ENCODE data around the gene TMEM223.
"Not testable (repeated sequence)": the region's sequence is repeated elsewhere in the genome, so short reads cannot be mapped to it uniquely, and the experiment has no call there.

The TMEM223 gene

DNA sequence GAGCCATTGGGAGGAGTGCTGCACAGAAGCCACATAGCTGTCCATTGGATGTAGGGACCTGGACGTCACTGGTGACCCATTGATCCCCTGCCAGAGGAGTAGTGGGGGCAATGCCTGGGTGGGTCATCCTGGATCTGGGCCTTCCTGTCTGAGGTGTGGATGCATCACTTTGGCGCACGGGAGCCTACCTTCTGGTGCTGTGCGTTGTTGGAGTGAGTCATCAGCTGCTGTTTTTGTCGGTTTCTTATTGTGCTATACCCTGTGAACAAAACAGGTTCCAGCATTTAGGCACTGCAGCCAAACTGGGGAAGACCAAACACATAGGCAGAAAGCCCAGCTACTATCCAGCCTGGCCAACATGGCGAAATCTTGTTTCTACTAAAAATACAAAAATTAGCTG is 17.4 kb downstream of the TMEM223 start:
- H3K4me1 ChIP-seq (ENCODE audit: control insufficient read depth, insufficient read depth, low read length), result peaks cover 7% of the 10 kb centered on the region; the same call in 1 of the 2 replicates
- no peak overlapping the region for H3K4me3 ChIP-seq (ENCODE audit: low read depth, low read length)
- H3K27ac ChIP-seq (ENCODE audit: low read depth, low read length), result no peak overlapping the region
- H3K27me3 ChIP-seq (ENCODE audit: control insufficient read depth, insufficient read depth, low read length), result no peaks in the 10 kb centered on the region
- H3K36me3 ChIP-seq (ENCODE audit: control insufficient read depth, insufficient read depth, low read length), result peaks cover 42% of the 10 kb centered on the region
- H3K9me3 ChIP-seq (ENCODE audit: control insufficient read depth, insufficient read depth, low read depth, low read length), result no peaks in the 10 kb centered on the region
- H3K9ac ChIP-seq (ENCODE audit: low read length), result no peak overlapping the region

- Histone ChIP-seq H3K9me3 (ENCODE audit: control insufficient read depth, insufficient read depth, low read depth, low read length) (no peaks in the 10 kb centered on the region), H3K4me3 (ENCODE audit: low read depth, low read length) (peak within 1 kb of the TSS; percentile 76), H3K4me1 (ENCODE audit: control insufficient read depth, insufficient read depth, low read length) (peaks cover 7% of the 10 kb centered on the region; the same call in 1 of the 2 replicates), H3K27me3 (ENCODE audit: control insufficient read depth, insufficient read depth, low read length) (no peaks in the 10 kb centered on the region), H3K27ac (ENCODE audit: low read depth, low read length) (peak within 1 kb of the TSS; percentile 72), H3K36me3 (ENCODE audit: control insufficient read depth, insufficient read depth, low read length) (peaks cover 30% of the 10 kb centered on the region), H3K9ac (ENCODE audit: low read length) (peak within 1 kb of the TSS; percentile 80)
These were observed 20.4 kb downstream of the TMEM223 start, which contains the start of gene TAF6L for GRCh38 chr11:62771144-62772021. TAF6L (plus strand) TSS chr11:62771396; CDS start chr11:62775784, 4,388 bp downstream.

GRCh38 chr11:62770778-62771143 is 21.0 kb downstream of the TMEM223 start:
- Histone ChIP-seq H3K9me3 (ENCODE audit: control insufficient read depth, insufficient read depth, low read depth, low read length) (no peaks in the 10 kb centered on the region), H3K27ac (ENCODE audit: low read depth, low read length) (peak overlapping the region; percentile 72; the same call in 1 of the 2 replicates), H3K36me3 (ENCODE audit: control insufficient read depth, insufficient read depth, low read length) (peaks cover 29% of the 10 kb centered on the region), H3K4me1 (ENCODE audit: control insufficient read depth, insufficient read depth, low read length) (peaks cover 7% of the 10 kb centered on the region; the same call in 1 of the 2 replicates), H3K4me3 (ENCODE audit: low read depth, low read length) (peak overlapping the region; percentile 76), H3K9ac (ENCODE audit: low read length) (peak overlapping the region; percentile 80), H3K27me3 (ENCODE audit: control insufficient read depth, insufficient read depth, low read length) (no peaks in the 10 kb centered on the region)

DNA sequence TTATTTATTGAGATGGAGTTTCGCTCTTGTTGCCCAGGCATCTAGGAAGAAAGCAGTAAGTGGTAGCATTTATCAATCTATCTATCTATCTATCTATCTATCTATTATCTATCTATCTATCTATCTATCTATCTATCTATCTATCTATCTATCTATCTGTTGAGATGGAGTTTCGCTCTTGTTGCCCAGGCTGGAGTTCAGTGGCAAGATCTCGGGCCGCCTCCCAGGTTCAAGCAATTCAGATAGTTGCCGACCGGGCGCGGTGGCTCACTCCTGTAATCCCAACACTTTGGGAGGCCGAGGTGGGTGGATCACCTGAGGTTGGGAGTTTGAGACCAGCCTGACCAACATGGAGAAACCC is 31.0 kb downstream of the TMEM223 start:
- H3K9ac ChIP-seq (ENCODE audit: low read length); H3K27ac ChIP-seq (ENCODE audit: low read depth, low read length); H3K9me3 ChIP-seq (ENCODE audit: control insufficient read depth, insufficient read depth, low read depth, low read length); H3K27me3 ChIP-seq (ENCODE audit: control insufficient read depth, insufficient read depth, low read length): not testable (repeated sequence)
- peak overlapping the region; percentile 39 for H3K4me3 ChIP-seq (ENCODE audit: low read depth, low read length)
- H3K4me1 ChIP-seq (ENCODE audit: control insufficient read depth, insufficient read depth, low read length), result peaks cover 16% of the 10 kb centered on the region
- H3K36me3 ChIP-seq (ENCODE audit: control insufficient read depth, insufficient read depth, low read length), result peaks cover 24% of the 10 kb centered on the region

- H3K27me3 ChIP-seq (ENCODE audit: control insufficient read depth, insufficient read depth, low read length), result no peaks in the 10 kb centered on the region
- peak overlapping the region; percentile 82 for H3K27ac ChIP-seq (ENCODE audit: low read depth, low read length)
- H3K9ac ChIP-seq (ENCODE audit: low read length), result peak overlapping the region; percentile 68
- H3K4me3 ChIP-seq (ENCODE audit: low read depth, low read length), result peak overlapping the region; percentile 55
- peaks cover 21% of the 10 kb centered on the region for H3K4me1 ChIP-seq (ENCODE audit: control insufficient read depth, insufficient read depth, low read length)
- peaks cover 8% of the 10 kb centered on the region for H3K36me3 ChIP-seq (ENCODE audit: control insufficient read depth, insufficient read depth, low read length)
- H3K9me3 ChIP-seq (ENCODE audit: control insufficient read depth, insufficient read depth, low read depth, low read length), result no peaks in the 10 kb centered on the region
These were observed 33.7 kb downstream of the TMEM223 start for GRCh38 chr11:62757846-62758788.

DNA sequence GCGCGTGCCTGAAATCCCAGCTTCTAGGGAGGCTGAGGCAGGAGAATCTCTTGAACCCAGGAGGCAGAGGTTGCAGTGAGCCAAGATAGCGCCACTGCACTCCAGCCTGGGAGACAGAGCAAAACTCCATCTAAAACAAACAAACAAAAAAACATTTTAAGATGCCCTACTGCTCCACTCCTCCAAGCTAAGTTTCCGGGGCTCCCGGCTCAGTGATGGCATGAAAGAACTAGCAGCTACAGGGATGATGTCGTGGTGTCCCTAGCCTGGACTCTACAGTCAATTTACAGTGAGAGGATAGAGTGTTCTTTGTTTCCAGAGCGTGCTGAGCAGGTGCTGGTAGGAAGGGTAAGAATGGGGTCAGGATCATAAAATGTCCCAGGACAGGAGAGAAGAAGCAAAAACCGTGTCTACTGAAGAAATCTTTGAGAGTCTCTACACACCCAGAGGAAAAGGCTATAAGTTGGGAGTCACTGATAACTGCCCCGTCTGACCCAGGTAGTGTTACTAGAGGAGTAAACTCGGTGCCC is 36.7 kb downstream of the TMEM223 start:
- no peaks in the 10 kb centered on the region for H3K9me3 ChIP-seq (ENCODE audit: control insufficient read depth, insufficient read depth, low read depth, low read length)
- peaks cover 14% of the 10 kb centered on the region; the same call in 1 of the 2 replicates for H3K4me1 ChIP-seq (ENCODE audit: control insufficient read depth, insufficient read depth, low read length)
- no peak overlapping the region for H3K4me3 ChIP-seq (ENCODE audit: low read depth, low read length)
- H3K27ac ChIP-seq (ENCODE audit: low read depth, low read length), result no peak overlapping the region
- no peak overlapping the region for H3K9ac ChIP-seq (ENCODE audit: low read length)
- no peaks in the 10 kb centered on the region for H3K27me3 ChIP-seq (ENCODE audit: control insufficient read depth, insufficient read depth, low read length)
- peaks cover 17% of the 10 kb centered on the region for H3K36me3 ChIP-seq (ENCODE audit: control insufficient read depth, insufficient read depth, low read length)

GRCh38 chr11:62753736-62754603 is 37.8 kb downstream of the TMEM223 start, which contains the start of gene ZBTB3:
ZBTB3 (minus strand) TSS chr11:62754160; CDS start chr11:62753664, 496 bp downstream.
- peak within 1 kb of the TSS; percentile 89 for H3K4me3 ChIP-seq (ENCODE audit: low read depth, low read length)
- H3K9ac ChIP-seq (ENCODE audit: low read length), result peak within 1 kb of the TSS; percentile 75
- H3K27me3 ChIP-seq (ENCODE audit: control insufficient read depth, insufficient read depth, low read length), result no peaks in the 10 kb centered on the region

DNA sequence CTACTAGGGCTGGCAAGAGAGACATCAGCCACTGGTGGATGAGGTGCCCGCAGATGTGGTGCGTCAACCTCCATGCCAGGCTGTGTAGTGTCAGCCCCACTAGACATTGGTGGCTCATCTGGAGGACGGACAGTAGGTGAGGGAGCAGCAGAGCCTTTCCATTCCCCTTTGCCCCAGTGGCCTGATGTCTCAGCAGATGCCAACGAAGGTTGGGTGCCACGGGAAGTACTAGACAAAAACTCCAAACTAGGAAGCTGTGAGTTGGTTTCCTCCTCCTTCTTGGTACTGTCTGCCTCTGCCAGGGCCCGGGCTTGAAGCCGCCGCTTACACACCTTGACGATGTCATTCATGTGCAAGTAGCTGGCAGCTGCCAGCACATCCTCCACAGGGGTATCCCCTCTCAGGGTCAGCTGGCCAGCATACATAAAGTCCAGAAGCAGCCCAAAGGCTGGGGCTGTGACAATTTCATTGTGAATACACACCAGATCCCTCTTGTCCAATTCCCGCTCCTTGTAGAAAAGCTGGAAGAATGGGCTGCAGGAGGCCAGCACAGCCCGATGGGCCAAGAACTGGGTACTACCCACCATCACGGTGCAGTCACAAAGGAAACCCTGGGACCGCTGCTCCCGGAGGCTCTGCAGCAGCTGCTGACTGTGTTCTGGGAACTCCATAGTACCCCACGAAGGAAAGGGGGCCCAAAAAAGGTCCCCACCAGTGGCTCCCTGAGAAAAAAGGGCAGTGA is 38.6 kb downstream of the TMEM223 start:
- H3K4me1 ChIP-seq (ENCODE audit: control insufficient read depth, insufficient read depth, low read length), result peaks cover 11% of the 10 kb centered on the region; the same call in 1 of the 2 replicates
- H3K4me3 ChIP-seq (ENCODE audit: low read depth, low read length), result peak overlapping the region; percentile 89
- H3K9me3 ChIP-seq (ENCODE audit: control insufficient read depth, insufficient read depth, low read depth, low read length), result no peaks in the 10 kb centered on the region
- H3K27me3 ChIP-seq (ENCODE audit: control insufficient read depth, insufficient read depth, low read length), result no peaks in the 10 kb centered on the region
- H3K36me3 ChIP-seq (ENCODE audit: control insufficient read depth, insufficient read depth, low read length), result peaks cover 28% of the 10 kb centered on the region
- peak overlapping the region; percentile 8; the same call in 1 of the 2 replicates for H3K27ac ChIP-seq (ENCODE audit: low read depth, low read length)
- H3K9ac ChIP-seq (ENCODE audit: low read length), result no peak overlapping the region

More at GRCh38 chr11:62753736-62754603, 37.8 kb downstream of the TMEM223 start, which contains the start of gene ZBTB3:
- Histone ChIP-seq H3K36me3 (ENCODE audit: control insufficient read depth, insufficient read depth, low read length) (peaks cover 25% of the 10 kb centered on the region), H3K4me1 (ENCODE audit: control insufficient read depth, insufficient read depth, low read length) (peaks cover 14% of the 10 kb centered on the region; the same call in 1 of the 2 replicates), H3K9me3 (ENCODE audit: control insufficient read depth, insufficient read depth, low read depth, low read length) (no peaks in the 10 kb centered on the region), H3K27ac (ENCODE audit: low read depth, low read length) (peak within 1 kb of the TSS; percentile 22)

GRCh38 chr11:62752177-62752785 is 39.5 kb downstream of the TMEM223 start:
- Histone ChIP-seq H3K27me3 (ENCODE audit: control insufficient read depth, insufficient read depth, low read length) (no peaks in the 10 kb centered on the region), H3K9ac (ENCODE audit: low read length) (no peak overlapping the region), H3K27ac (ENCODE audit: low read depth, low read length) (no peak overlapping the region), H3K36me3 (ENCODE audit: control insufficient read depth, insufficient read depth, low read length) (peaks cover 28% of the 10 kb centered on the region), H3K9me3 (ENCODE audit: control insufficient read depth, insufficient read depth, low read depth, low read length) (no peaks in the 10 kb centered on the region), H3K4me1 (ENCODE audit: control insufficient read depth, insufficient read depth, low read length) (peaks cover 9% of the 10 kb centered on the region; the same call in 1 of the 2 replicates), H3K4me3 (ENCODE audit: low read depth, low read length) (no peak overlapping the region)
